ENCODE measurements around the gene ASF1B. TPM values are rescaled to one million over a fixed set of nuclear protein-coding genes. Genes with fewer than 3 reads are reported as not detected.

Gene ASF1B
- total RNA-seq, 6 experiments from 2014 or later, result 11.0 to 22.8 (median 18.6) TPM

GRCh38 chr19:14177496-14178074 lies 41.2 kb upstream of the ASF1B start:
- Mint-ChIP-seq H3K9me3 (no peaks in the 10 kb centered on the region), H3K27ac (no peak overlapping the region), H3K36me3 (ENCODE audit: low read depth) (no peaks in the 10 kb centered on the region), H3K4me3 (no peak overlapping the region), H3K4me1 (ENCODE audit: low read depth) (no peaks in the 10 kb centered on the region), H3K27me3 (ENCODE audit: insufficient read depth) (peaks cover 7% of the 10 kb centered on the region)
- no peak for DNase-seq
- TF ChIP-seq, protein P1, sequence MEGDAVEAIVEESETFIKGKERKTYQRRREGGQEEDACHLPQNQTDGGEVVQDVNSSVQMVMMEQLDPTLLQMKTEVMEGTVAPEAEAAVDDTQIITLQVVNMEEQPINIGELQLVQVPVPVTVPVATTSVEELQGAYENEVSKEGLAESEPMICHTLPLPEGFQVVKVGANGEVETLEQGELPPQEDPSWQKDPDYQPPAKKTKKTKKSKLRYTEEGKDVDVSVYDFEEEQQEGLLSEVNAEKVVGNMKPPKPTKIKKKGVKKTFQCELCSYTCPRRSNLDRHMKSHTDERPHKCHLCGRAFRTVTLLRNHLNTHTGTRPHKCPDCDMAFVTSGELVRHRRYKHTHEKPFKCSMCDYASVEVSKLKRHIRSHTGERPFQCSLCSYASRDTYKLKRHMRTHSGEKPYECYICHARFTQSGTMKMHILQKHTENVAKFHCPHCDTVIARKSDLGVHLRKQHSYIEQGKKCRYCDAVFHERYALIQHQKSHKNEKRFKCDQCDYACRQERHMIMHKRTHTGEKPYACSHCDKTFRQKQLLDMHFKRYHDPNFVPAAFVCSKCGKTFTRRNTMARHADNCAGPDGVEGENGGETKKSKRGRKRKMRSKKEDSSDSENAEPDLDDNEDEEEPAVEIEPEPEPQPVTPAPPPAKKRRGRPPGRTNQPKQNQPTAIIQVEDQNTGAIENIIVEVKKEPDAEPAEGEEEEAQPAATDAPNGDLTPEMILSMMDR (IDR thresholded peaks at IDR 0.05), result no peak

- no peak for DNase-seq
- H3K9me3 Mint-ChIP-seq, result no peaks in the 10 kb centered on the region
- no peak overlapping the region for H3K4me3 Mint-ChIP-seq
- peaks cover 7% of the 10 kb centered on the region; the same call in 1 of the 2 replicates for H3K27me3 Mint-ChIP-seq (ENCODE audit: insufficient read depth)
- no peak overlapping the region for H3K27ac Mint-ChIP-seq
- no peaks in the 10 kb centered on the region for H3K4me1 Mint-ChIP-seq (ENCODE audit: low read depth)
- TF ChIP-seq, protein P1 (IDR thresholded peaks at IDR 0.05), result no peak
- H3K36me3 Mint-ChIP-seq (ENCODE audit: low read depth), result no peaks in the 10 kb centered on the region
Measured at GRCh38 chr19:14175351-14175792, 39.0 kb upstream of the ASF1B start.

DNA sequence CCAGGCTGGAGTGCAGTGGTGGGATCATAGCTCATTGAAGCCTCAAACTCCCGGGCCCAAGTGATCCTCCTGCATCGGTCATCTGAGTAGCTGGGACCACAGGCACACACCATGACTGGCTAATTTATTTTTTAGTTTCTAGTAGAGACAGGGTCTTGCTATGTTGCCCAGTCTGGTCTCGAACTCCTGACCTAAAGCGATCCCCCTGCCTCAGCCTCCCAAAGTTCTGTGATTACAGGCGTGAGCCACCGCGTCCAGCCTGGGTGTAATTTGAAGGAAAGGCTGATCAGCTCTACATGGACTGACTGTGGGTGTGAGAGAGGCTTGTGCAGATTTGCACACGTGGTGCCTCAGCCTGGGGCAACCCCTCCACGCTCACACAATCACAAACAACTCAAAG lies 38.5 kb upstream of the ASF1B start:
- no peak for DNase-seq
- Mint-ChIP-seq H3K36me3 (ENCODE audit: low read depth) (no peaks in the 10 kb centered on the region), H3K27me3 (ENCODE audit: insufficient read depth) (peaks cover 7% of the 10 kb centered on the region; the same call in 1 of the 2 replicates), H3K4me1 (ENCODE audit: low read depth) (no peaks in the 10 kb centered on the region), H3K9me3 (no peaks in the 10 kb centered on the region), H3K27ac (no peak overlapping the region), H3K4me3 (no peak overlapping the region)
- TF ChIP-seq, protein P1 (IDR thresholded peaks at IDR 0.05), result no peak

- H3K9me3 Mint-ChIP-seq, result no peaks in the 10 kb centered on the region
- no peak overlapping the region for H3K4me3 Mint-ChIP-seq
- H3K27ac Mint-ChIP-seq, result no peak overlapping the region
- H3K4me1 Mint-ChIP-seq (ENCODE audit: low read depth), result peaks cover 9% of the 10 kb centered on the region
- DNase-seq, result no peak
- H3K27me3 Mint-ChIP-seq (ENCODE audit: insufficient read depth), result peaks cover 9% of the 10 kb centered on the region; the same call in 1 of the 2 replicates
- H3K36me3 Mint-ChIP-seq (ENCODE audit: low read depth), result no peaks in the 10 kb centered on the region
- TF ChIP-seq, protein P1 (IDR thresholded peaks at IDR 0.05), result no peak
Measured at GRCh38 chr19:14168993-14169392, 32.6 kb upstream of the ASF1B start.

DNA sequence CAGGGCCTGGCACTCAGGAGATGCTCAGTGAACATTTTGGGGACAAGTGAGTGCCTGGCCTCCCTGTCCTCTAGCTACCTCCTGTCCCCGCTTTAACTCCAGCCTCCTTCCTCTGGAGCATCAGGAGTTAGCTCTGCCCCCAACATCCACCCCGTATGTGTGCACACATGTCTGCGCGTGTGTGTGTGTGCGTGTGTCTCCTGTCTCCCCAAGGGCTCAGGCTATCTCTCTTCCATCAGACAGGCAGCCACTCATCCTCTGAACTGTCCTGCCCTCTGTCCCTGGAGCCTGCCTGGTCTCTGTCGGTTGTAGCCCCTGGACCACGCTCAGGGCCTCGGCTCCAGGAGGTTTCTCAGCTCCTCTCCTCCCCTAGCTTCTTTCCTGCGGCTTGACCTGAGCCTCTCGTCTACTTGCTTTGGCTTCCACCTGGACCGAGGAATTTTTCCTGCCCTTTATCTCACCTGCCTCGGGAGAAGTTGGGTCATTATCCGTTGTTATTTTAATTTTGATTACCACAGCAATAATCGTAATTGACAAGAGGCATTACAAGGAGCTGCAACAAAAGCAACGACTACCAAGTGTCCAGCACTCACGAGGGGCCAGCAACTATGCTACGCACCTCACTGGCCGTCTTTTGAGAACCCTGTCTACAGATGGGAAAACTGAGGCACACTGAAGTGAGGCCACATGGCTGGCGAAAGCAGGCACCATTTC lies 32.0 kb upstream of the ASF1B start:
- H3K27me3 Mint-ChIP-seq (ENCODE audit: insufficient read depth), result peaks cover 12% of the 10 kb centered on the region; the same call in 1 of the 2 replicates
- no peaks in the 10 kb centered on the region for H3K9me3 Mint-ChIP-seq
- TF ChIP-seq, protein P1 (IDR thresholded peaks at IDR 0.05), result no peak
- H3K36me3 Mint-ChIP-seq (ENCODE audit: low read depth), result no peaks in the 10 kb centered on the region
- no peak overlapping the region for H3K4me3 Mint-ChIP-seq
- peaks cover 9% of the 10 kb centered on the region for H3K4me1 Mint-ChIP-seq (ENCODE audit: low read depth)
- DNase-seq, result no peak
- no peak overlapping the region for H3K27ac Mint-ChIP-seq
